GM12892 (cell line): ENCODE measurements around the gene GNB1.
A peak's percentile ranks its signal among the peaks of the same experiment; 100 is the strongest.

Experiments used
- DNase-seq: peaks from one replicate; pipeline ENCODE4 v3.0.0; 2011; ENCODE audit not compliant: insufficient read length
- FAIRE-seq: peaks from 2 replicates; lab custom pipeline; 2011; peaks lifted over from hg19 to GRCh38; lab: Jason Lieb, UNC
- POLR2A ChIP-seq: IDR thresholded peaks from 2 replicates; pipeline ENCODE4 v1.6.1; 2011; ENCODE audit warnings: low read depth, low read length, control low read depth
- POLR2AphosphoS5 ChIP-seq: IDR thresholded peaks from 2 replicates; pipeline ENCODE4 v1.6.1; 2011; ENCODE audit warnings: low read depth, low read length, control low read depth
- TAF1 ChIP-seq: IDR thresholded peaks from 2 replicates; pipeline ENCODE4 v1.6.1; 2011; ENCODE audit warnings: low read depth, mild to moderate bottlenecking, control low read depth, low read length, borderline replicate concordance

Gene GNB1

GRCh38 chr1:1839311-1839965 is 51.4 kb downstream of the GNB1 start:
- no peak for DNase-seq
- FAIRE-seq = no peak
- TF ChIP-seq TAF1 (no peak), POLR2A (no peak), POLR2AphosphoS5 (no peak)

- FAIRE-seq = no peak
- no peak for DNase-seq
- TF ChIP-seq TAF1 (no peak), POLR2AphosphoS5 (no peak), POLR2A (no peak)
Observed at GRCh38 chr1:1836119-1836518, 54.8 kb downstream of the GNB1 start.

- FAIRE-seq (peak; percentile 40), DNase-seq (no peak)
- TF ChIP-seq POLR2AphosphoS5 (no peak), TAF1 (no peak), POLR2A (no peak)
Observed at GRCh38 chr1:1835546-1835945, 55.3 kb downstream of the GNB1 start.

- peak; percentile 86 for FAIRE-seq
- DNase-seq = peak; percentile 33
- TF ChIP-seq TAF1 = no peak
- no peak for TF ChIP-seq POLR2A
- no peak for TF ChIP-seq POLR2AphosphoS5
Observed at GRCh38 chr1:1833916-1834325, 57.0 kb downstream of the GNB1 start.

- no peak for FAIRE-seq
Observed at GRCh38 chr1:1833456-1833855, 57.4 kb downstream of the GNB1 start.

GRCh38 chr1:1832820-1833219 is 58.1 kb downstream of the GNB1 start:
- TF ChIP-seq TAF1 = no peak
- no peak for TF ChIP-seq POLR2AphosphoS5
- no peak for TF ChIP-seq POLR2A
- FAIRE-seq (no peak), DNase-seq (no peak)

More at GRCh38 chr1:1833456-1833855, 57.4 kb downstream of the GNB1 start:
- no peak for DNase-seq
- no peak for TF ChIP-seq POLR2AphosphoS5
- no peak for TF ChIP-seq POLR2A
- TF ChIP-seq TAF1 = no peak

- DNase-seq (no peak), FAIRE-seq (no peak)
- TF ChIP-seq TAF1 = no peak
- TF ChIP-seq POLR2A = no peak
- TF ChIP-seq POLR2AphosphoS5 = no peak
Observed at GRCh38 chr1:1832166-1832565, 58.7 kb downstream of the GNB1 start.

GRCh38 chr1:1827089-1827848 is 63.6 kb downstream of the GNB1 start:
- DNase-seq = no peak
- FAIRE-seq = peak; percentile 62
- TF ChIP-seq POLR2A (no peak), TAF1 (no peak)

GRCh38 chr1:1826356-1827088 is 64.4 kb downstream of the GNB1 start:
- FAIRE-seq = peak; percentile 50

GRCh38 chr1:1825217-1825616 is 65.7 kb downstream of the GNB1 start:
- DNase-seq (no peak), FAIRE-seq (no peak)
- no peak for TF ChIP-seq POLR2AphosphoS5
- TF ChIP-seq POLR2A = no peak
- TF ChIP-seq TAF1 = no peak

More at GRCh38 chr1:1826356-1827088, 64.4 kb downstream of the GNB1 start:
- DNase-seq = no peak
- TF ChIP-seq POLR2AphosphoS5 (no peak), POLR2A (no peak), TAF1 (no peak)

- DNase-seq (no peak), FAIRE-seq (no peak)
- TF ChIP-seq TAF1 (no peak), POLR2A (no peak), POLR2AphosphoS5 (no peak)
Observed at GRCh38 chr1:1819762-1820161, 71.1 kb downstream of the GNB1 start.

- TF ChIP-seq POLR2A (no peak), TAF1 (no peak), POLR2AphosphoS5 (no peak)
- no peak for DNase-seq
- no peak for FAIRE-seq
Observed at GRCh38 chr1:1817221-1817620, 73.7 kb downstream of the GNB1 start.
